ENCODE results near the gene NPAS3.

NPAS3 gene

GRCh38 chr14:33726685-33727084, 788.0 kb downstream of the NPAS3 start:
- H3K4me1 ChIP-seq (ENCODE audit: low read length), result no peaks in the 10 kb centered on the region
- H3F3A ChIP-seq (ENCODE audit: insufficient read depth, low read length), result no peaks in the 10 kb centered on the region
- H3K27ac ChIP-seq (ENCODE audit: low read length), result no peak overlapping the region
- H3K79me2 ChIP-seq (ENCODE audit: low read length), result no peaks in the 10 kb centered on the region
- no peaks in the 10 kb centered on the region for H4K20me1 ChIP-seq (ENCODE audit: insufficient read depth, low read length)
- no peak overlapping the region for H3K4me2 ChIP-seq (ENCODE audit: low read depth, low read length)
- TF ChIP-seq EZH2phosphoT487 (IDR thresholded peaks at IDR 0.05; ENCODE audit: low read length) (no peak), EZH2 (optimal IDR thresholded peaks at IDR 0.05; ENCODE audit: low read depth, low read length) (no peak), CTCF (IDR thresholded peaks at IDR 0.05; ENCODE audit: low read length) (no peak)
- no peaks in the 10 kb centered on the region for H3K9me2 ChIP-seq (replicated peaks; ENCODE audit: insufficient read depth, low read length)
- no peak overlapping the region for H3K4me3 ChIP-seq (ENCODE audit: low read length)
- no peaks in the 10 kb centered on the region for H3K36me3 ChIP-seq (replicated peaks; ENCODE audit: insufficient read depth, low read length)
- no peak for DNase-seq
- H3K9ac ChIP-seq (ENCODE audit: low read length), result no peak overlapping the region
- no peaks in the 10 kb centered on the region for H3K9me3 ChIP-seq (replicated peaks; ENCODE audit: insufficient read depth, low read length)
- no peak overlapping the region for H2AFZ ChIP-seq (ENCODE audit: low read length)
- H3K27me3 ChIP-seq (replicated peaks; ENCODE audit: insufficient read depth, low read length), result no peaks in the 10 kb centered on the region

- TF ChIP-seq EZH2 (optimal IDR thresholded peaks at IDR 0.05; ENCODE audit: low read depth, low read length), result no peak
- no peak for TF ChIP-seq EZH2phosphoT487 (IDR thresholded peaks at IDR 0.05; ENCODE audit: low read length)
- TF ChIP-seq CTCF (IDR thresholded peaks at IDR 0.05; ENCODE audit: low read length), result no peak
- no peak overlapping the region for H3K27ac ChIP-seq (ENCODE audit: low read length)
- no peaks in the 10 kb centered on the region for H3K4me1 ChIP-seq (ENCODE audit: low read length)
- H3K9ac ChIP-seq (ENCODE audit: low read length), result no peak overlapping the region
- H2AFZ ChIP-seq (ENCODE audit: low read length), result no peak overlapping the region
- H3K9me2 ChIP-seq (replicated peaks; ENCODE audit: insufficient read depth, low read length), result no peaks in the 10 kb centered on the region
- no peak for DNase-seq
- H3K4me3 ChIP-seq (ENCODE audit: low read length), result no peak overlapping the region
- no peaks in the 10 kb centered on the region for H3K79me2 ChIP-seq (ENCODE audit: low read length)
- no peaks in the 10 kb centered on the region for H3K36me3 ChIP-seq (replicated peaks; ENCODE audit: insufficient read depth, low read length)
- no peaks in the 10 kb centered on the region for H3F3A ChIP-seq (ENCODE audit: insufficient read depth, low read length)
- no peaks in the 10 kb centered on the region for H3K9me3 ChIP-seq (replicated peaks; ENCODE audit: insufficient read depth, low read length)
- no peaks in the 10 kb centered on the region for H4K20me1 ChIP-seq (ENCODE audit: insufficient read depth, low read length)
- H3K27me3 ChIP-seq (replicated peaks; ENCODE audit: insufficient read depth, low read length), result no peaks in the 10 kb centered on the region
- no peak overlapping the region for H3K4me2 ChIP-seq (ENCODE audit: low read depth, low read length)
Measured at GRCh38 chr14:33727606-33728005, 788.9 kb downstream of the NPAS3 start.

GRCh38 chr14:33728010-33728498, 789.4 kb downstream of the NPAS3 start:
- TF ChIP-seq EZH2phosphoT487 (IDR thresholded peaks at IDR 0.05; ENCODE audit: low read length), result no peak
- no peak for TF ChIP-seq CTCF (IDR thresholded peaks at IDR 0.05; ENCODE audit: low read length)
- TF ChIP-seq EZH2 (optimal IDR thresholded peaks at IDR 0.05; ENCODE audit: low read depth, low read length), result no peak
- no peaks in the 10 kb centered on the region for H3K4me1 ChIP-seq (ENCODE audit: low read length)
- no peak overlapping the region for H3K4me2 ChIP-seq (ENCODE audit: low read depth, low read length)
- no peak overlapping the region for H3K4me3 ChIP-seq (ENCODE audit: low read length)
- H3K9ac ChIP-seq (ENCODE audit: low read length), result no peak overlapping the region
- no peaks in the 10 kb centered on the region for H3K9me3 ChIP-seq (replicated peaks; ENCODE audit: insufficient read depth, low read length)
- no peaks in the 10 kb centered on the region for H3K9me2 ChIP-seq (replicated peaks; ENCODE audit: insufficient read depth, low read length)
- H2AFZ ChIP-seq (ENCODE audit: low read length), result no peak overlapping the region
- H3K36me3 ChIP-seq (replicated peaks; ENCODE audit: insufficient read depth, low read length), result no peaks in the 10 kb centered on the region
- no peak for DNase-seq
- H3F3A ChIP-seq (ENCODE audit: insufficient read depth, low read length), result no peaks in the 10 kb centered on the region
- no peaks in the 10 kb centered on the region for H3K79me2 ChIP-seq (ENCODE audit: low read length)
- no peak overlapping the region for H3K27ac ChIP-seq (ENCODE audit: low read length)
- no peaks in the 10 kb centered on the region for H3K27me3 ChIP-seq (replicated peaks; ENCODE audit: insufficient read depth, low read length)
- H4K20me1 ChIP-seq (ENCODE audit: insufficient read depth, low read length), result no peaks in the 10 kb centered on the region
